Measurements from ENCODE around the gene ILF2. TPM values are rescaled to one million over a fixed set of nuclear protein-coding genes. Genes with fewer than 3 reads are reported as not detected.

The ILF2 gene
- total RNA-seq, 1 donor from 2014 or later, result 114 TPM

DNA sequence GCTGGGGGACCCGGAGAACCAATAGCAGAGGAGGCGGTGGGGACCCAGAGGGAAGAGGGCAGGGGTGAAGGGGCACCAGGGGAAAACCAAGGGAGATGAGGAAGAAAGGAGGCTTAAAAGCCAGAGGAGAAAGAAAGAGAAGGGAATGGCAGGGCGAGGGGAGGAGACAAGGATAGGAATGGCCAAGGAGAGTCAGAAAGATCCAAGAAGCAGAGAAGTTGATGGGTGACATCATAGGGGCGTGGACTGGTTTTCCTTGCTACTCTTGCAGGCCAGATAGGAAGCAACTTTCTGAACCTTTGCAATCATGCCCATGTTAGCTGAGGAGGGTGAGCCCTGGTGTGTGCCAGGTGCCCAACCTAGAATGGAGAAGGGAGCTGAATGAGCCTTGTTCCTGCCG lies 13.1 kb upstream of the ILF2 start:
- DNase-seq (ENCODE audit: low read depth) (peak; percentile 51), FAIRE-seq (no peak)
- peaks cover 19% of the 10 kb centered on the region for H3K27me3 ChIP-seq (ENCODE audit: control insufficient read depth, insufficient read depth, low read length)
- TF ChIP-seq CTCF (IDR thresholded peaks at IDR 0.05; ENCODE audit: insufficient read depth, low read length, severe bottlenecking), result no peak
- H3K36me3 ChIP-seq (ENCODE audit: control insufficient read depth, insufficient read depth, low read length), result no peaks in the 10 kb centered on the region
- H3K4me3 ChIP-seq (ENCODE audit: low read depth, low read length), result no peak overlapping the region

GRCh38 chr1:153682730-153683129 lies 11.9 kb upstream of the ILF2 start:
- TF ChIP-seq CTCF (IDR thresholded peaks at IDR 0.05; ENCODE audit: insufficient read depth, low read length, severe bottlenecking), result no peak
- Histone ChIP-seq H3K36me3 (ENCODE audit: control insufficient read depth, insufficient read depth, low read length) (no peaks in the 10 kb centered on the region), H3K4me3 (ENCODE audit: low read depth, low read length) (no peak overlapping the region), H3K27me3 (ENCODE audit: control insufficient read depth, insufficient read depth, low read length) (peaks cover 29% of the 10 kb centered on the region)
- DNase-seq (ENCODE audit: low read depth) (no peak), FAIRE-seq (no peak)

DNA sequence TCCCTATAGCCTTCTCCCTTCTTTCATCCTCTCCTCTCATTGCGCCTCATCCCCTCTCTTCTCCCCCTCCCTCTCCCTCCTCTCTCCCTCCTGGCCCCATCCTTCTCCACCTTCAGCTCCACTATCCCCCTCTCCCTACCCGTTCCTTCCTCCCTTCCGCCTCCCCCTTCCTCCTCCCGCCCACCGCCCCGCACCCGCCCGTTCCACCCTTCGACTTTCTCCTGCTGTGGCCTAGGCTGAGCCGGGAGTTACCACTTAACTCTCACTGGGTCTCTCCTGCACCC lies 9.3 kb upstream of the ILF2 start:
- Histone ChIP-seq H3K27me3 (ENCODE audit: control insufficient read depth, insufficient read depth, low read length) (peaks cover 27% of the 10 kb centered on the region), H3K4me3 (ENCODE audit: low read depth, low read length) (no peak overlapping the region), H3K36me3 (ENCODE audit: control insufficient read depth, insufficient read depth, low read length) (no peaks in the 10 kb centered on the region)
- no peak for FAIRE-seq
- DNase-seq (ENCODE audit: low read depth), result no peak
- TF ChIP-seq CTCF (IDR thresholded peaks at IDR 0.05; ENCODE audit: insufficient read depth, low read length, severe bottlenecking), result no peak

DNA sequence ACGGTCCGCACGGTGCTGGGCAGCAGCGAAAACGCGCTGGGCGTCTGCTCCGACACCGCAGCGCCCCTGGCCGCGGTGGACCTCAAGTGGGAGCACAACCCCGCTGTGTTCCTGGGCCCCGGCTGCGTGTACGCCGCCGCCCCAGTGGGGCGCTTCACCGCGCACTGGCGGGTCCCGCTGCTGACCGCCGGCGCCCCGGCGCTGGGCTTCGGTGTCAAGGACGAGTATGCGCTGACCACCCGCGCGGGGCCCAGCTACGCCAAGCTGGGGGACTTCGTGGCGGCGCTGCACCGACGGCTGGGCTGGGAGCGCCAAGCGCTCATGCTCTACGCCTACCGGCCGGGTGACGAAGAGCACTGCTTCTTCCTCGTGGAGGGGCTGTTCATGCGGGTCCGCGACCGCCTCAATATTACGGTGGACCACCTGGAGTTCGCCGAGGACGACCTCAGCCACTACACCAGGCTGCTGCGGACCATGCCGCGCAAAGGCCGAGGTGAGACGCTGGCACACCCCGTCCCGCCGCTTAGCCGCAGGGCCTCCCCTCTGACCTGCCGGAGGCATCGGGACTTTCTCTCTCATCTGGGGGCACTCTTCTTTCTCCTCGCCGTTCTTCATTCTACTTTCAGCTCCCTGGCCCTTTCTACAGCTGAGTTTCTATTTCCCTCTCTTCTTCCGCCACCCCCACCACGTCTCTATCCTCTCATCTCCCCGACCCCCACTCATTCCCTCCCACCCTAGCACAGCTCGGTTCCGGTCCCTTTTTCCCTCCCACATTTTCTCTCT lies 8.7 kb upstream of the ILF2 start:
- TF ChIP-seq CTCF (IDR thresholded peaks at IDR 0.05; ENCODE audit: insufficient read depth, low read length, severe bottlenecking), result no peak
- no peak for FAIRE-seq
- no peak for DNase-seq (ENCODE audit: low read depth)
- H3K4me3 ChIP-seq (ENCODE audit: low read depth, low read length), result peak overlapping the region; percentile 19
- H3K27me3 ChIP-seq (ENCODE audit: control insufficient read depth, insufficient read depth, low read length), result peaks cover 27% of the 10 kb centered on the region
- H3K36me3 ChIP-seq (ENCODE audit: control insufficient read depth, insufficient read depth, low read length), result no peaks in the 10 kb centered on the region

DNA sequence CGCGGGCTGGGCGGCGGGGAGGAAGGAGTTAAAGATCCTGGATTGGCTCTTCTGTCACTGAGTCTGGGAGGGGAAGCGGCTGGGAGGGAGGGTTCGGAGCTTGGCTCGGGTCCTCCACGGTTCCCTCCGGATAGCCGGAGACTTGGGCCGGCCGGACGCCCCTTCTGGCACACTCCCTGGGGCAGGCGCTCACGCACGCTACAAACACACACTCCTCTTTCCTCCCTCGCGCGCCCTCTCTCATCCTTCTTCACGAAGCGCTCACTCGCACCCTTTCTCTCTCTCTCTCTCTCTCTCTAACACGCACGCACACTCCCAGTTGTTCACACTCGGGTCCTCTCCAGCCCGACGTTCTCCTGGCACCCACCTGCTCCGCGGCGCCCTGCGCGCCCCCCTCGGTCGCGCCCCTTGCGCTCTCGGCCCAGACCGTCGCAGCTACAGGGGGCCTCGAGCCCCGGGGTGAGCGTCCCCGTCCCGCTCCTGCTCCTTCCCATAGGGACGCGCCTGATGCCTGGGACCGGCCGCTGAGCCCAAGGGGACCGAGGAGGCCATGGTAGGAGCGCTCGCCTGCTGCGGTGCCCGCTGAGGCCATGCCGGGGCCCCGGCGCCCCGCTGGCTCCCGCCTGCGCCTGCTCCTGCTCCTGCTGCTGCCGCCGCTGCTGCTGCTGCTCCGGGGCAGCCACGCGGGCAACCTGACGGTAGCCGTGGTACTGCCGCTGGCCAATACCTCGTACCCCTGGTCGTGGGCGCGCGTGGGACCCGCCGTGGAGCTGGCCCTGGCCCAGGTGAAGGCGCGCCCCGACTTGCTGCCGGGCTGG lies 7.9 kb upstream of the ILF2 start, which contains the start of gene NPR1:
Gene NPR1 (plus strand): TSS at position 170 of the 818 bp plus-strand sequence. CDS start 421 bp downstream, at position 591.
- no peak for DNase-seq (ENCODE audit: low read depth)
- Histone ChIP-seq H3K36me3 (ENCODE audit: control insufficient read depth, insufficient read depth, low read length) (no peaks in the 10 kb centered on the region), H3K4me3 (ENCODE audit: low read depth, low read length) (peak within 1 kb of the TSS; percentile 19), H3K27me3 (ENCODE audit: control insufficient read depth, insufficient read depth, low read length) (peaks cover 27% of the 10 kb centered on the region)
- no peak for TF ChIP-seq CTCF (IDR thresholded peaks at IDR 0.05; ENCODE audit: insufficient read depth, low read length, severe bottlenecking)
- FAIRE-seq, result no peak
